T47D (cell line): ENCODE measurements around the gene RUSF1.
"Not testable (repeated sequence)": the region's sequence is repeated elsewhere in the genome, so short reads cannot be mapped to it uniquely, and the experiment has no call there.

ENCODE experiments used
- DNase-seq, 2 experiments: peaks; one replicate each; pipeline versions ENCODE4 v3.0.0 to v3.0.0-alpha.2; 2011 to 2012; ENCODE audit warnings: low read depth in 1 of 2, low spot score in 1 of 2
- JUND ChIP-seq: IDR thresholded peaks from 2 replicates; pipeline ENCODE4 v1.6.1; 2012; ENCODE audit warnings: low read depth
- in situ Hi-C: cut with HindIII; loops from 2 replicates; pipeline ENCODE4 v1.10.0; 2016; ENCODE audit warnings: low sequenced_read_pairs, low pct_unique_long_range_greater_than_20kb

RUSF1 gene

DNA sequence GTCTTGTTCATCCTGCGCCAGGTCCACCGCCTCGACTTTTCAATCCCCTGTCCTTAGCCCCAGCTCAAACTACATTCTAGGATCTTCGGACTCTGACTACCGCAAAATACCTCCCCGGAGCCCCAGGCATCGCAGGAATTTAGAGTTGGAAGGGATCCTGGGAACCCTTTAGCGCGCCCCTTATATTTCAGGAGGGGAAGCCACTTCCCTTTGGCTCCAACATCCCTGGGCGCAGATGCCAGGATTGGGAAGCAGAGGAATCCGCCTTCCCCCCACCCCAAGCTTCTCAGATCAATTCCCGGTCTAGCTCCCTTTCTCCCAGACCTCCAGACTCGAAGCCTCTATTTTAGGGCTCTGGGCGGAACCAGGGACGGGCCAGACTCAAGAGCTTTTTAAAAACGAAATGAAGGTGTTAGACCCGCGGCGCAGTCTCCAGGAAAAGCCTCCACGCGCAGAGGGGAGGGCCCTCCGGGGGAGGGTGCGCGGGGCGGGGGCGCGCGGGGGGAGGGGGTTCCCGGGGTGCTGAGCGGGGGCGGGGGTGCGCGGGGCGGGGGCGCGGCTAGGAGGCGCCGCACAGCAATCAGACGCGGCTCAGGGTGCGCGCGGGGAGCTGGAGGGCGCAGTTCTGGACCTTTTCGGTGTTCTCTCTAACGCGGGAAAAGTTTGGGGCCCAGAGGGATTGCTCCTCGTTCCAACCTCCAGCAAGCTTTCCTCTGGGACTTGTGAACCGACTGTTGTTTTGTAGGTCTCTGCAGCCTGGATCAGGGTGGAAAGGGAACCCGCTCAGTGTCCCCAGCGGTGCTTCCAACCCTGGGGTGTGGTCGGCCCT, 21.1 kb upstream of the RUSF1 start:
- in situ Hi-C loops, result no loop called here
- DNase-seq, result no peak
- TF ChIP-seq JUND, result no peak

DNA sequence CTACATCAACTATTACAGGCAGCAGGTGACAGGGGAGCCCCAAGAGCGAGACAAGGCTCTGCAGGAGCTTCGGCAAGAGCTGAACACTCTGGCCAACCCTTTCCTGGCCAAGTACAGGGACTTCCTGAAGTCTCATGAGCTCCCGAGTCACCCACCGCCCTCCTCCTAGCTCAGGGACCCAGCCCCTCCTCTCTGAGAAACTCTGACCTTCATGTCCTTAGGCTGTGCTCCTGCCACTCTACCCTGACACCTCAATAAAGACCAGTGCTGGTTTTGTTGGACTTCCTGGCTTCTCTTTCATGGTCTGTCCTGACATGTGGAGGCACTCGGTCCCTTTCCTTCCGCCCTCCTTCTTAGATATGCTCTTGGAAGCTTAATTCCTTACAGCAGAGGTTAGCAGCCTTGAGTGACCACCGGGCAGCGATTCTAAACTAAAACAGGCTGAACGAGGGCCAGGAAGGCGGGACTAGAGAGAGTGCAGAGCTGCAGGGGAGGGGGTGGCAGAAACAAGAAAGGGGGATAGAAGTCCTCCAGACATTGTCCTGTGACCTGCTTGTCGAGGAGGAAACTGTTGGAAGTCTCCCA, 20.4 kb upstream of the RUSF1 start:
- DNase-seq, result no peak
- in situ Hi-C loops, result no loop called here
- TF ChIP-seq JUND, result no peak

DNA sequence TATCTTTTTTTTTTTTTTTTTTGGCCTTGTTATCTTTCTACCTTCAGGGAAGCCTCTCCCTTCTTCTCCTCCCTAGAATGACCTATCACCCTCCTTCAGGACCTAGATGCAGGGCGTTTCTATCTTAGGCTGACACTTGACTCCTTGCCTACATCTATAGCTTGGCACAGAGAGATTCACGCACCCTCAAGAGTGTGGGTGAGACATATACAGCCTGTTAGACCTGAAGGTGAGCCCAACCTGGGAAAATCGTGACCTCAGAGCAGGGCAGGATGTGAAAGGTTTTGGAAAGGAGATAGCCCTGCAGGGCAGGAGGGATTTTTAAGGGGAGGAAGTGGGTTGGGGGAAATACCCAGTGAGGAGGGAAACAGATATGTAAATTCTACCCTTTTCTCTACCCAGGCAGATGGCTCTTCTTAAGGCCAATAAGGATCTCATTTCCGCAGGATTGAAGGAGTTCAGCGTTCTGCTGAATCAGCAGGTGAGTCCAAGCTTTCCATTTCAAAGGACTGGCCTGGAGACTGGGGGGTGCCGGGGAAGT, 19.6 kb upstream of the RUSF1 start, which contains the start of gene AHSP:
AHSP (plus strand) TSS at position 167 of the 541 bp plus-strand sequence; CDS start at position 407, 240 bp downstream.
- no peak for DNase-seq
- TF ChIP-seq JUND, result no peak
- in situ Hi-C loops, result no loop called here

DNA sequence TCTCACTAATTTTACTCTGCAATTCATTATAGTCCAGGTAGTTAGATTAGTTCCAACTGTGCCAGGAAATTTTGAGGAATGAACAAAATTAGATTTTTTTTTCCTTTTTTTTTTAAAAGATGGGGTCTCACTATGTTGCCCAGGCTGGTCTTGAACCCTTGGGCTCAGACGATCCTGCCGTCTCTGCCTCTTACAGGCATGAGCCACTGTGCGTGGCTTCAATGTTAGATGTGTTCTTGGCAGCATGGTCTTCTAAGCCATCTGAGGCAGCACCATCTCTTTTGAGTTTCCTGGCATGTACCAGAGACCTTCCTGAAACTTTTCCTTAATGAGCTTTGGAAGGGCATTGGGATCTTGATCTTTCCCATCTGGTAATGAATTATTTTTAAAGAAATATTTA, 16.9 kb upstream of the RUSF1 start:
- DNase-seq, result no peak
- TF ChIP-seq JUND, result no peak
- in situ Hi-C loops, result no loop called here

DNA sequence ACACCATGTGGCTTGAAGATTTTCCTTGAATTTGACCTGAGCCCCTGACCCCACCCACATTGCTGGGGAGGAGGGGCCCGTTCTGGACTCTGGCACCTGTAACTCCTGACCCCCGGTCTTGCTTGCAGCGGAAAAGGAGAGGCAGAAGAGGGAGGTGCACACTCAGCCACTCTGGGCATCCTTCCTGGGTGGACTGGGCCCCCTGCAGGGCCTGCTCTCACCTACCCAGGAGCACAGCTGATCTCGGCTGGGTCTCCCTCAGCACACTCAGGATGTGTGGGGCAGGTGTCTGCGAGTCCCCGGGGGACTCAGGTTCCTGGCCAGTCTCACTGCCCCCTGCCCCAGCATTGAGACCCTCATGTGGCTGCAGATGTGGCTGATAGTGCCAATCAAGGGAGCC, 15.6 kb upstream of the RUSF1 start:
- in situ Hi-C loops, DNase-seq: not testable (repeated sequence)

DNA sequence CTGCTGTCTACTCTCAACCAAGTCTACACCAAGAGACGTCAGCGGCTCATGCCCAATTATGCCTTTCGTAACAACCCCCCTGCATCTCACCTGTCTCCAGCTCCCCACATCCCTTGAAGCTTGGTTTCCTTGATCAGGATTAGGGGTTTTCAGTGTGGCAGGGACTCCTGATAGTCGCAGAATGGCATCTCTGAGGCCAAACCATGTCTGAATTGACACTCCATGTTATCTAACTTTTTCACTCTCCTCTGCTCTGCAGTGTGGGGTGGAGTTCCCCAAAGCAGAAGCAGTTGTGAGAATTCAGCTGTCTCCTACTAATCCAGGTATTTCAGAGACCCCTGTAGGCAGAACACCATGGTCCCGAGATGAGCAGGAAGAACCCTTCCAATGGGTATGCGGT, 13.9 kb upstream of the RUSF1 start:
- TF ChIP-seq JUND, result no peak
- in situ Hi-C loops, result no loop called here
- no peak for DNase-seq

DNA sequence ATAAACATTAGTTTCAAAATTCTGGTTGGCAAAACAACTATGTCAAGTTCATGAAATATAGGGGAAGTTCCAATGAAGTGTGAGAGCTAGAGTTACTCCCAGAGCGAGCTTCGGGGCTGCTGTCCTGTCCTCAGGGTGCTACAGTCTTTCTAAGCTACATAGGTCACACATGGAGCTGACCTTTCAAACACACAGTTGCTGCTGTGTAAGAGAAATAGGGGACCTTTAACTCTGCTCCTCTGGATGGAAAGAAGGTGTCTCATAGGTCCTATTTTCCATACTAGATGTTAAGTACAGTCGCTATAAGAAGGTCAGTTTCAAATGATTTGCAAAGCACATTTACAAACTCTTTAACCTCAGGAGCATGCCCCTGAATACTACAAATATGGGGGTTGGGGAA, 13.2 kb upstream of the RUSF1 start:
- no peak for DNase-seq
- in situ Hi-C loops, result no loop called here
- no peak for TF ChIP-seq JUND

DNA sequence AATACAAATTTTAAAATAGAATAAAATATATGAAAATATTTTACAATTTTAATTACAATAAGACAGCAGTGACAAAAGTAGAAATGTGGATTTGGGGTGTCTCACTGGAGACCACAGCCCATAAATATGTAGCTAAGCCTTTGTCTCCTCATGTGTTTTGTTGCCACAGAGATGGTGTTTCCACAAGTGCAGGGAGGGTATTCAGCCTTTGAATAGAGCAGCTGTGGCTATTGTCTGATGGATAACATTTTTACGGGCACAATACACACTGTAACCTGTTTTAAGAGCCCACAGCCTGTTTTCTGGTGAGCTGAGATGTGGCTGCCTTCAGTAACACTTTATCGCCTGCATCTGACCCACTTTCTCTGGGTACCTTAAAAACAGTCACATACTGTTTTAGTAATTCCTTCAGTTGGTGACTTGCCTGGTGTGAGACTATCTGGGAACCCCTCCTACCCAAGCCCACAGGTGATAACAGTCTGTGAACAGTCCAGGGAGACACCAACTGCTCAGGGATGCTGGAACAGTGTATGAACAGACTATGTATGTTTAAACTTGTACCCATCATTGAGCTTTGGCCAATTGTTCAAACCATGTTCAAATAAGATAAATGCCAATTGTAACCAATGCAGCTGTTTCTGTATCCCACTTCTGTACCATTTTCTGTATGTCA, 11.7 kb upstream of the RUSF1 start:
- no peak for TF ChIP-seq JUND
- in situ Hi-C loops, result no loop called here
- DNase-seq, result no peak

DNA sequence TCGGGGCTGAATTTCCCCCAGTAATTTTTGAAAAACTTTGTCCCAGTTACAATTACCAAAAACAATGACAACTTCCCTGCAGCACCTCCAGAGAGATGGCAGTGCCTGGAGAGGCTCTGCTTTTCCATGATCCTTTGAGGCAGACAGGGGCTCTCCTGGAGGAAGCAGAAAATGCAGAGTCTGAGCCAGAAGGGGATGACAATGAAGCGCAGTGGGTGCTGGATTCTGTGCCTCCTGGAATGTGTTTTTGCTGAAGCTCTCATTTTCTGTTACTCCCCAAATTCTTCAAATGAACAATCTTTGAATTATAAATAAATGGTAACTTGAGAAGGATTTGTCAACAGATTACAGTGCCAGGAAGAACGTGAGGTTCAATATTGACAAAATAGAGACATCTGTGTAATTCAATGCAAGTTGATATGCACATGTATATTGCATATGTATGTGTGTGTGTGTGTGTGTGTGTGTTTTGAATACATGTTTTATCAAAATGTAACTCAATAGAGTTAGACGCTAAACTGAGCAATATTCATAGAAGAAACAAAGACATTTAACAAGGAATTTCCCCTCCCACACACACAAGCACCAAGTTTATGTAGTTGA, 9.7 kb upstream of the RUSF1 start:
- no peak for DNase-seq
- in situ Hi-C loops, result no loop called here
- no peak for TF ChIP-seq JUND

DNA sequence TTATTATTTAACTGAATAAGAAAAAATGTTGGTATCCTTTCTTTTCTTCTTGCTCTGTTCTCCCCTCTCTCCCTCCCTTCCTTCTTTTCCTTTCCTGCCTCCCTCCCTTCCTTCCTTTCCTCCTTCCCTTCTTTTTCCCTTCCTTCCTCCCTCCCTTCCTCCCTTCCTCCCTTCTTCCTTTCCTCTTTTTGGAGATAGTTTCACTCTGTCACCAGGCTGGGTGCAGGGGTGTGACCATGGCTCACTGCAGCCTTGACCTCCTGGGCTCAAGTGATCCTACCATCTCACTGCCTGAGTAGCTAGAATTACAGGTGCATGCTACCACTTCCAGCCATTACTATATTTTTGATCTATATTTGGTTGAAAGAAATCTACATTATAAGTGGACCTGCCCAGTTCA, 5.7 kb upstream of the RUSF1 start:
- no peak for DNase-seq
- TF ChIP-seq JUND, result no peak
- in situ Hi-C loops, result no loop called here

DNA sequence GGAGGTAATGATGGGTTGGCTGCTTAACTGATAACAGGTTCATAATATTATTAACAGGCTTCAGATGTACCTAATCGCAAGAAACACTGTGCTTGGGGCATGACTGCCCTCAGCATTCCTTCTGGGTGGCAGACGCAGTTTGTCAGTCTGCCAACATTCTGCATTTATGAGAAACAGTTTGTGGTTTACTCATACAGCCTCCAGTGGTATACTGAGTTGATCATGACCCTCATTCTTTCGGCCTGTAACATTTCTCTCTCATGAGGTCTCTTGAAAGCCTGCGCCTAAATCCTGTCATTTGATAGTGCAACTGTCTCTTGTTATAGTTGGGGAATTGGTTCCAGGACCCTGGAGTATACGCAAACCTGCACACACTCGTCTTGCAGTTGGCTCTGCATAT, 4.9 kb upstream of the RUSF1 start:
- no peak for DNase-seq
- in situ Hi-C loops, result no loop called here
- no peak for TF ChIP-seq JUND

DNA sequence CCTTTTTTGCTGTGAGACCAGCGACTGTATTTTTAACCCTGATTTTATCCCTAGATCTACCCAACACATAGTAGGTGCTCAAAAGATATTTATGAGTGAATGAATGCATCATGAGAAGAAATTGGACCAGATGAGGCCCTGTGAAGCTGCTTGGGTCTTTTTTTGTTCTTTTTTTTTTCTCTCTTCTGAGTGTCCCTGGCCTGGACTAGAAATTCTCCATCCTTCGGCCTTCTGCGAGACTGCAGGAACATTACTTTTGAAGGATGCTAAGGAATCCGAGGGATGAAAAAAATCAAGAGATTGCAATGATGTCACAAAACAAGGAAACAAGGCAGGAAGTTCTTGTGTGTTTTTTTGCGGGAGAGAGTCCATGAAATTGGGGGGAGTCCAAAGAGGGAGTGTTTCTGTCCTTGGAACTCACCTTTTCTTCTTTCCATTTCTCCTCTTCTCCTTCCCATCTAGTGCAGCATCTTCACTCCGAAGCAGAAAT, 560 bp upstream of the RUSF1 start:
- no peak for TF ChIP-seq JUND
- DNase-seq, result peak in 1 of 2 experiments; percentile 18
- in situ Hi-C loops, result no loop called here
